Right kidney (tissue), 1 donor: ENCODE measurements around the gene CCDC137.

Experiments used
- DNase-seq: peaks from one replicate; pipeline ENCODE4 v3.0.0-alpha.2; 2016

The CCDC137 gene

DNA sequence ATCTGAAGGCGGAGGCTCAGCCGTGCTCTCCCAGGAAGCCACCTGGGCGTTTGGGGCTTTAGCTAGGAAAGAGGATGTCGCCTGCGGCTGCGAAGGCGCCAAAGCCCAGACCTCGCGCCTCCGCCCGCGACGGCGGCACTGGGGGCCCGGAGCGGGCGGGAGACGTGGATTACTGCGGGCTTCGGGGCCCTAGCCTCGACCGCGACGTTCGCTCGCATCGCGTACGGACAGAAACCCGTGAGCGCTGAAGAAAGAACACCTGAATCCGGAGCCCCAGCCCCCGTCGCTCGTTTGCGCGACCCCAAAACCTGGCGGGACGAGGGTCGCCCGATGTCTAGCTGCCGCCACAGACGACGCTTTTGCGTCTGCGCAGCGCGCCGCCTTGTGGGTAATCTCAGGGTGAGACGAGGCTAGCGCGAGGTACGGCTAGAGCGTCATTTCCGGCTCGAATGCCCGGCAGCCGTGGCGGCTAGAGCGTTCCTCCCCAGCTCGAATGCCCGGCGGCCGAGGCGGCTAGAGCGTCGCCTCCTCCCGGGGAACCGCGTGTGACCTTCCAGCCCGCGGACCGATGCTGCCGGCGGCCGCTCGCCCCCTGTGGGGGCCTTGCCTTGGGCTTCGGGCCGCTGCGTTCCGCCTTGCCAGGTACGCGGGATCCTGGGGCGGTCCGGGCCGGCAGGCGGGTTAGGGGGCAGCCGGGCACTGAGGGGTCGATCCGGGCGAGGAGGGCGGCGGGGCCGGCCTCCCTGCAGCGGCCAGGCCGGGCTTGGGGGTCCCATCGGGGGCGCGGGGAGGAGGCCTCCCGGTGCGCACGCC lies 36.6 kb downstream of the CCDC137 start, which contains the start of gene MRPL12:
Gene MRPL12 (plus strand): TSS at position 434 of the 813 bp plus-strand sequence. CDS start 135 bp downstream, at position 569.
- DNase-seq = peak; percentile 87

GRCh38 chr17:81703747-81704654 lies 37.5 kb downstream of the CCDC137 start:
- no peak for DNase-seq

DNA sequence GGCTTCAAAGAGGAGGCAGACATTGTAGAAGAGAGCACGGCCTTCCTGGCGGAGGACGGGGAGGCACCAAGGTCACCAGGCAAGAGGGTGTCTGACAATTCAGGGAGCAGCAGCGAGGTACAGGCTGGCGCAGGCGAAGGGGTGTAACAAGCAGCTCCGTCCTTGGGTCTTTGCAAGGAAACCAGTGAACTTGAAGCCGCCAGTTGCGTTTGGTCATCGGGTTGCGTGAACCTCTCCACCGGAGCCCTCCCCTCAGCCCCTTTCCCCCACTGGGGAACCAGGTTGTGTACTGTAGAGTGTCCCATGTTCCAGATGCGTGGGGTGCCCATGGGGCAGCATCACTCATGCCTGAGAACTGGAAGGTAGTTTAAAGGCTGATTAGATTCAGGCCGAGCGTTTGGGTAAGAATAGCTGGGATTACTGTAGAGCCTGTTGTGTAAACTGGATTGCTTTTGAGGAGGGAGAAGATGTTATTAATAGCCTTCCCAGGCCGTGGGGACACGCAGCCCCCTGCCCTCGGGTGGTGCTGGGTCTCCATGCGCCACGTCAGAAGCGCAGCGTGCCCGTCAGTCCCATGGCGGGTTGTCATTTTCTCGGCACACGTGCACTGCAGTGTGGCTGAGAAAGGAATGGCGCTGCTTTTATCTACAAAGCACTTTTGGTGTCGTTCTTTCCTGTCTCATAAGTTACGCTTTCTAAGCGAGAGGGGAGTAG lies 39.1 kb downstream of the CCDC137 start:
- no peak for DNase-seq

DNA sequence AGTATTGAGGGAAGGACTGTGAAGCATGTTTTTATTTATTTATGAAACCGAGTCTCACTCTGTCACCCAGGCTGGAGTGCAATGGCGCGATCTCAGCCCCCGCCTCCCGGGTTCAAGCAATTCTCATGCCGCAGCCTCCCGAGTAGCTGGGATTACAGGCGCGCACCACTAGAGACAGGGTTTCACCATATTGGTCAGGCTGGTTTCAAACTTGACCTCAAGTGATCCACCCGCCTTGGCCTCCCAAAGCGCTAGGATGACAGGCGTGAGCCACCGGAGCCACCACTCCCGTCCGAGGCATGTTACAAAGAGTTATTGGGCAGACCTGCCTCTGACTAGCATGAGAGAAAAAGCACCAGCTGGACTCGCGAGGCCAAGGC lies 39.7 kb downstream of the CCDC137 start:
- DNase-seq = no peak

DNA sequence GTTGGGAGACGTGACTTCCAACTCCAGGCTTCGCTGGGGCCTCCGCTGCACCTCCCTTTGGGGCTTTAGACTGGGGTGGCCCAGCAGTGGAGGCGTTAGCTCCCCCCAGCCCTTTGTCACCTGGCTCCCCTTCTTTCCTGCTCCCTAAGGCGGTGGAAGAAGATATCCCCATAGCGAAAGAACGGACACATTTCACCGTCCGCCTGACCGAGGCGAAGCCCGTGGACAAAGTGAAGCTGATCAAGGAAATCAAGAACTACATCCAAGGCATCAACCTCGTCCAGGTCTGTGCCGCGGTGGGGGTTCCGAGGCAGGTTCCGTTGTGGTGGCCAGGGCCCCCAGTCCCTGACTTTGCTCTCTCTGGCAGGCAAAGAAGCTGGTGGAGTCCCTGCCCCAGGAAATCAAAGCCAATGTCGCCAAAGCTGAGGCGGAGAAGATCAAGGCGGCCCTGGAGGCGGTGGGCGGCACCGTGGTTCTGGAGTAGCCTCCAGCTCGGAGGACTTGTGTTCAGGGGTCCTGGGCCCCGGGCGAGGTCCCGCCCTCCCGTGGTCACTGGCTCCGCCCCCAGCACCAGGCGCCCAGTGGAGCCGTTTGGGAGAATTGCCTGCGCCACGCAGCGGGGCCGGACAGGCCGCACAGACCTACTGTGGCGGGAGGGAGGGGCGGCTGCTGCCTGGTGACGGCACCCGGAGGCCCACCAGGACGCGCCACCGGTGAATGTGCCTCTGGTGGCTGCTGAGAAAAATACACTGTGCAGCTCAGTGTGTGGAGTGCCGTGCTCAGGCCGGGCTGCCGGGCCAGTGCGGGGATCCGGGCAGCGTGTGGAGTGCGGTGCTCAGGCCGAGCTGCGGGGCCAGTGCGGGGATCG lies 40.5 kb downstream of the CCDC137 start:
- no peak for DNase-seq

- no peak for DNase-seq
Observed at GRCh38 chr17:81707725-81708646, 41.4 kb downstream of the CCDC137 start.

DNA sequence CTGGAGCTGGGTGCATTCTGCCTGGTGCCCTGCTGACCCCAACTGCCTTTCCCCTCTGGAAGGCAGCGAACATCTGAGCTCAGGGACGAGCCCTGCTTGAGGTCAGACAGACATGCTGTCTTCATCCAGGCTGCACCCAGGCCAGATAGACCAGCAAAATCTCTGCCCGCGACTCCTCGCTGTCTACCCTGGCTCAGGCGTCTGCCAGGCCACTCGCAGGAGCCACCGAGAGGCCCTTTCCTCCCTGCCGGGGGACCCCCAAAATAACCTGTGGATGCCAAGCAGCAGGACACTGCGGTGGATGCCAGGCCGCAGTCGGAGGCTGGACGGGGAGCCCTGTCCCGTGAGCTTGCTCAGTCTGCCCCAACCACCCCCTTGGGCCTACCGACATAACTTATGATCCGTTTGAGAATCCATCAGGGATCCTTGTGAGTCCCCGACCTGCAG lies 42.2 kb downstream of the CCDC137 start:
- DNase-seq = no peak

DNA sequence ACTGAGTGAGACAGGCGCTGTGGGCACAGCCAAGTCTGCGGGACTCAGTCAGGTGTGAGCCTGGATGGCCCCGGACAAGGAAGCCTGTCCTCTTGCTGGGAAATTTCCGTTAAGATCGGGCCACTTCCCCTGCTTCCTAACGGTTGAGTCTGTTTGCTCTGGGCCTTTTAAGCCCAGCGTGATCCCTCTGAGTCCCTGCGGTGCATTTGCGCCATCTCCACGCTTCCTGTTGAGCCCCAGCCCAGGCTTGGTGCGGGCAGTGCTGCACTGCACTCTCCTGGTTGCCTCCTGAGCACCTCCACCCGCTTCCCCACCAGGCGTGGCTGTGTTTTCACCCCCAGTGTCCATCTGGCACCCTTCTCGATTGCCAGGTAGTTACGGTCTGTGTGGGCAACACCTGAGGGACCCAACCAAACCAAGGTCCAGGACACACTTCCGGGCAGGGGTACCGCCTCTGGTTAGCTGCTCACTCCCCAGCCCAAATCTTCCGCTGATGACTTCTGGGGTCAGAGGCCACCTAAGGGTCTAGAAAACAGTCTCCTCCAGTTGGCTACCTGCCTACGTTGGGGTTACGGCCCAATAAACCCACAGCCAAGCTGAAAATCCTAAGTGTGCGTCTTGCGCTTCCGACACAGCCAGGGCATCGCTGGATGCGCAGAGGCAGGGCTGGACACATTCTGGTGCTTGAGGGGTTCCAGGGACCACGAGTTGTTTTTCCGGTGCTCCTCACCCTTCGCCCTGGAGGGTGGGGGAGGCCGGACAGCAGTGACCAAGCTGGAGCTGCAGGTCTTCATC lies 44.2 kb downstream of the CCDC137 start:
- peak; percentile 34 for DNase-seq

GRCh38 chr17:81711814-81712467 lies 45.4 kb downstream of the CCDC137 start, which contains the start of gene SLC25A10:
Gene SLC25A10, plus strand, starts transcription at chr17:81712284. Its CDS starts 143 bp downstream, at chr17:81712427.
- DNase-seq = peak; percentile 92

GRCh38 chr17:81712468-81713003 lies 46.0 kb downstream of the CCDC137 start:
- peak; percentile 83 for DNase-seq

DNA sequence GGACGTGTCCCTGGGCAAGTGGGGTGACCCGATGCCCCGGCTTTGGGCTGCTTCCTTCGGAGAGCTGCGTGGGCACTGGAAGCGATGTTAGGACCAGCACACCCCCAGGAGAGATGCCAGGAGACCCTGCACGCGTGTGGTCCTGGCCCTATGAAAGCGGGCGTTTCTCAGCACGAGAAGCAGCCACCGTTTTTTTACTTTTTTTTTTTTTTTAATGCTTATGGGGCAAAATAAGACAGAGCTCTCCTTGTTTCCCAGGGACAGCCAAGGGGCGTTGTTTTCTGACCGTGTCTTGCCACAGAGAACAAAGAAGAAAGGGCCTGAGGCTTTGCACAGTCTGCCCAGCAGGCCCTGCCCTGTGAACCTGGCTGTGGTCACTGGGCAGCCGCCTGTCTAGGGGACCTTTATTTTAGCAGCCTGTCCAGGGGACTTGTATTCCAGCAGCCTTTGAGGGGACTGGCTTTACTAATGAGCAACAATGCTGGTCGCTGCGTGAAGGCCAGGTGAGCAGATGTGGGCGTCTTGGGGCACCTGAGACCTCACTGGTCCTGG lies 46.5 kb downstream of the CCDC137 start:
- DNase-seq = no peak

DNA sequence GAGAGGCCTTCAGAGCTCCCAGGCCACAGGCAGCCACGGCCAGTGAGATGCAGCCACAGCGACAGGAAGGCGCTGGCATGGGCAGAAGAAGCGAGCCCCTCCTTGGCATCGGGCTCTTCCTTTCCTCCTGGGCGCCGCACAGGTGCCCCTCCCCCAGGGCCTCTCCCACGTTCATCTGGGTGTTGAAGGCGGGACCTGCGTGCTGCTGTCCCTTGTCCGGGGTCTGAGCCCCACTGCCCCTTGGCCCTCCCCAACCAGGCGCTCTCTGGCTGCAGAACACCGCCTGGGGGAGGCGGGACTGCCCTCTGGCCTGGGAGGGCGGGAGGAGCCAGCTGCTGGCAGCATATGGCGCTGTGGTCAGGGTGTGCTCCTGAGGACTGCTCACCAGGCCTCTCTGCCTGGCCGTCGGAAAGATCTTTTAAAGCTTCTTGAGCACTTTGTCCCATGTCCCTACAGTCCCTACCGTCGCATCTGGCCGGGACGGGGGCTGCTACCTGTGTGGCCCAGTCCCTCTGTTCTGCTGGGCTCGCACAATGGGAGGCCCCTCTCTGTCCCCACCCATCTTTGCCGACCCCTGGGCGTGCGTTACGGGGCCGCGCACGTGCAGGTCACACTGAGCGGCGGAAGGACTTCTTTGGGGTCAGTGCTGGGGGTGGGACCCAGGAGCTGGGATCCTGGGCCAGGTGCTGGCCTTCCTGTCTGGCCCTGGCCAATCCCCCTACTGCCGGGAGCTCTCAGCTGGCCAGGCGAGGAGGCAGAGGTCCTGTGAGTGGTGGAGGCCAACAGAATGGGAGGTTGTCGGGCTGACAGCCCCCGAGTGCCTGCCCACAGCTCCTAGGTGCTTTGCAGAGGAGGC lies 47.2 kb downstream of the CCDC137 start:
- DNase-seq = peak; percentile 63

- DNase-seq = no peak
Observed at GRCh38 chr17:81714412-81715106, 48.0 kb downstream of the CCDC137 start.

DNA sequence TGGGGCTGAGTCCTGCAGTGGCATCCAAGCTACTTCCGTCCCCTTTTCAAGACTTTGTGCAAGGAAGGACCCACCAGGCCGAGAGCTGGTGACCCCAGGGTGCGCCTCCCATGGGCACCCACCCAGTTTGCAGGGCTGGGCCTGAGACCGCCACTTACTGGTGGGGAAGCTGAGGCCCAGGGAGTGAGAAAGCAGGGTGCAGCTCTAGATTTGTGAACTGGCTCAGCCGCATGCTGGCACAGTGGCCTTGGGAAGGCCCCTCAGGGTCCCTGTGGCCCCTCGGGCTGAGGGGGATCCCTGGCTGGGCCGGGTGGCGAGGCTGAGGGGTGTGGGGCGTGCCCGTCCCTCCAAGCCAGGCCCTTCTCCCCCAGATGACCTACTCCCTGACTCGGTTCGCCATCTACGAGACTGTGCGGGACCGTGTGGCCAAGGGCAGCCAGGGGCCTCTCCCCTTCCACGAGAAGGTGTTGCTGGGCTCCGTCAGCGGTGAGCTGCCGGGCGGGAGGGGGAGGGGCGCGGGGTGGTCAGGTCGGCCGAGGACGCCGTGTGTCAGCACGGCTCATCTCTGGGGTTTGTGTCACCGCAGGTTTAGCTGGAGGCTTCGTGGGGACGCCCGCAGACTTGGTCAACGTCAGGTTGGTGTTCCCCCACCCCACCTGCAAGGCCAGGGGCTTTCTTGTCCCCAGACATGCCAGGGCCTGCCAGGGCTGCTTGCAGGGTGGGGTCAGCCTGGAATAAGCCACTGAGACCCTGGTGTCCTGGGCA lies 48.8 kb downstream of the CCDC137 start:
- no peak for DNase-seq

DNA sequence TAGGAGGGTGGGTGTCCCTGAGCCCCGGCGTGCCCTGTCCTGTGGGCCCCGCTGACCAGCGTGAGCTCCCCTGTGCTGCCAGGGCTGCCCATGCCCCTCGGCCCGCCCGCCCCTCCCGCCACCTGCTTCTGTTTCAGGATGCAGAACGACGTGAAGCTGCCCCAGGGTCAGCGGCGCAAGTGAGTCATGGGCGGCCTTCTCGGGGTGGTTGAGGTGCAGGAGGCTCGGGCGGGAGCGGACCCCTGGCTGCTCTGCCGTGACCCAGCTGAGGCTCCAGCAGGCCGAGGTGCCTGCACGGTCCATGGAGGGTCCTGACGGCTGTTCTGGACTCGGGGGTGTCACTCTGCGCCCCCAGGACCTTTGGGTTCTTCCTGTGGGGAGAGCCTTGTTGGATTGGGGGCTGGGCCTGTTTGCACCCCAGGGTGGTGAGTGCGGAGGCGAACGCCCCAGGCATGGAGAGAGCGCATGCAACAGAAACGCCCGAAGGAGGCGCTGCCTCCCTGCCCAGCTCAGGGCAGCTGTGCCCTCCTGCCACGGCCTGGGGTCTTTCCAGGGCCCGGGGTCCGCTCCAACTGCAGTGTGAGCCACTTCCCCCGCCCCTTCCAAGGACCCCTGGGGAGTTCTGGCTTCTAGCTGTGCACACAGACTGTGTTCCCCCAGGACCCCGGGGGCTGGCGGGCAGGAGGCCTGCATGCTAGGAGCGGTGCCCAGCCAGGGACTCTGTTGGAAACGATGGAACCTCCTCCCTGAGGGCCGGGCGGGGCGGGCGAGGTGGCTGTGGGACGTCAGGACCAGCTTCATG lies 49.5 kb downstream of the CCDC137 start:
- no peak for DNase-seq
